DMS153 treated with DMSO at 0.1 percent for 48 hours (cell line): ENCODE data around the gene FFAR3.
"Not testable (repeated sequence)": the region's sequence is repeated elsewhere in the genome, so short reads cannot be mapped to it uniquely, and the experiment has no call there.

Experiments used
- DNase-seq: peaks from one replicate; lab custom pipeline; 2025; ENCODE audit not compliant: unreplicated experiment; lab: John Stamatoyannopoulos, UW

Gene FFAR3

DNA sequence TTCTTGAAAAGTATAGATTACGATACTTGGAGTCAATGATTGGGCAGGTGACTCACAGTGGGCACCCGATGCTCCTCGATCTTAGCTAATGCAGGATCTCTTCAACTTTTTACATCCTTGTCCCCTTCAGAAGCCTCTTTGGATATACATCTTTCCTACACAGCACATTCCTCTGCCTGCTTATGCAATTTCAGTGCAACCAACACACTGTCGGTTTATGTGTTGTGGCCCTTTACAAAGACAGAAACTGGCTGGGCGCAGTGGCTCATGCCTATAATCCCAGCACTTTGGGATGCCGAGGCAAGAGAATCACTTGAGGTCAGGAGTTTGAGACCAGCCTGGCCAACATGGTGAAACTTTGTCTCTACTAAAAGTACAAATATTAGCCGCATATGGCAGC, 15.2 kb downstream of the FFAR3 start:
- DNase-seq, result no peak

GRCh38 chr19:35374031-35374430, 15.8 kb downstream of the FFAR3 start:
- not testable (repeated sequence) for DNase-seq

GRCh38 chr19:35375505-35376307, 17.4 kb downstream of the FFAR3 start:
- DNase-seq, result no peak

DNA sequence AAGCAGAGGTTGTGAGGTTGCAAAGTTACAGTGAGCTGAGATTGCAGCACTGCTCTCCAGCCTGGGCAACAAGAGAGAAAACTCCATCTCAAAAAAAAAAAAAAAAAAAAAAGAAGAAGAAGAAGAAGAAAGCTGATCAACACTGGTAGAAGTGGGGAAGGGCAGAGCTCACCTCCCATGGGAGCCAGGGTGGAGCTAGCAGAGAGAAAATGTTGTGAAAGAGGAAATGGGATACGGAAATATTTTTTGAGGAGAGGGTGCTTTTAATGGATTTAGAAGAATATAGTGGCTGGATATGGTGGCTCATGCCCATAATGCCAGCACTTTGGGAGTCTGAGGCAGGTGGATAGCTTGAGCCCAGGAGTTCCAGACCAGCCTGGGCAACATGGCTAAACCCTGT, 19.4 kb downstream of the FFAR3 start:
- no peak for DNase-seq

DNA sequence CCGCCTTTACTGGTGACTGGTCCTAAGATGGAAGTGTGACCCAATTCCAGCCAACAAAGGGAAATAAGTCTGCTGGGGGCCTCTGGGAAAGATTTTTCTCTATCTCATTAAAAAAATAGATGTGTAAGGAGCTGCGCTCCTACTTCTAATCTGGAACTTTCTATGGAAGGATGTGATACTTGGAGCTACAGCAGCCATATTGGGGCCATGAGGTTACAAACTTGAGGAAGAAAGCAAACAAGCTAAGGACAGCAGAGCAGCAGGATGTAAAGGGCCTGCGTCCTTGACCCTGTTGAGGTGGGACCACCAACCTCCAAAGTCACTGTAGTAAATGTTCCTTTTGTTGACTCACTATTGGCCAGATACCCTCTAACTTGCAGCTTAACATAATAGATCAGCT, 20.1 kb downstream of the FFAR3 start:
- DNase-seq, result no peak

DNA sequence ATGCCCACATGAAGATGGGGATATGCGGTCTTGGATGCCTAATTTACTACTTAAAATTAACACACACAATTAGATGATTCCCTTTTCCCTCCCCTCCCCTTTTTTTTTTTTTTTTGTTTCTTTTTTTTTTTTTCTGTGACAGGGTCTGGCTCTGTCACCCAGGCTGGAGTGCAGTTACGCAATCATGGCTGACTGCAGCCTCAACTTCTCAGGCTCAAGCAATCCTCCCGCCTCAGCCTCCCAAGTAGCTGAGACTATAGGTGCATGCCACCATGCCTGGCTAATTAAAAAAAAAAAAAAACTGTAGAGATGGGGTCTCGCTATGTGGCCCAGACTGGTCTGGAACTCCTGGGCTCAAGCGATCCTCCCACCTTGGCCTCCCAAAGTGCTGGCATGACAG, 21.3 kb downstream of the FFAR3 start:
- not testable (repeated sequence) for DNase-seq

DNA sequence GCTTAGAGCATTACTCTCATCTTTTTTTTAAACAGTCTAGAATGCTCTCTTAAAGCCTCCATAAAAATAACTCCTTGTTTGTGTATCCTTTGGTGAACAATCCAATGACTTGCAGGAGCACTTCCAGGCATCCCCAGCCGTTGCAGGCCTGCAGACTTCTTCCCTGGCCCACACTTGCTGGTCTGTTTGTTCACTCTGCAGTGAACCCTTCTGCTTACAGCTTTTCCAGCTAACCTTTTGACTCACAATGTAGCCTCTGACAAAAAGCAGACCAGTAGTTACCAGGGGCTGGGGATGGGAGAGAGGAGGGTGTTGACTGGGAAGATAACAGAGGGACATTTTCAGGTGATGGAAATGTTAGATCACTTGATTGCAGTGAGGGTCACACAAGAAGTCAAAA, 21.7 kb downstream of the FFAR3 start:
- no peak for DNase-seq

- no peak for DNase-seq
These were observed 22.3 kb downstream of the FFAR3 start for GRCh38 chr19:35380450-35381124.

DNA sequence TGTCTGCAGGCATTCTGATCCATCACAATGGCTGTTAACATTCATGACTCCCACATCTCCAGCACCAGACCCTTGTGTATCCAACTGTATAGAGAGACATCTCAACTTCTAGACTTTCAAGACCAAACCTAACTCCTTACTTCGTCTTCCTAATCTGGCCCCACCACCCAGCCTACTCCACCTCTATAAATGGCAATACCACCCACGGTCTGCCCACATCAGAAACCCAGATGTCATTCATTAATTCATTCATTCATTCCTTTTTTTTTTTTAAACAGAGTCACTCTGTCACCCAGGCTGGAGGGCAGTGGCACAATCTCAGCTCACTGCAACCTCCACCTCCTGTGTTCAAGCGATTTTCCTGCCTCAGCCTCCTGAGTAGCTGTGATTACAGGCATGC, 23.1 kb downstream of the FFAR3 start:
- DNase-seq, result no peak

- DNase-seq, result no peak
These were observed 23.7 kb downstream of the FFAR3 start for GRCh38 chr19:35381926-35382325.

- DNase-seq, result no peak
These were observed 25.3 kb downstream of the FFAR3 start for GRCh38 chr19:35383536-35383935.

DNA sequence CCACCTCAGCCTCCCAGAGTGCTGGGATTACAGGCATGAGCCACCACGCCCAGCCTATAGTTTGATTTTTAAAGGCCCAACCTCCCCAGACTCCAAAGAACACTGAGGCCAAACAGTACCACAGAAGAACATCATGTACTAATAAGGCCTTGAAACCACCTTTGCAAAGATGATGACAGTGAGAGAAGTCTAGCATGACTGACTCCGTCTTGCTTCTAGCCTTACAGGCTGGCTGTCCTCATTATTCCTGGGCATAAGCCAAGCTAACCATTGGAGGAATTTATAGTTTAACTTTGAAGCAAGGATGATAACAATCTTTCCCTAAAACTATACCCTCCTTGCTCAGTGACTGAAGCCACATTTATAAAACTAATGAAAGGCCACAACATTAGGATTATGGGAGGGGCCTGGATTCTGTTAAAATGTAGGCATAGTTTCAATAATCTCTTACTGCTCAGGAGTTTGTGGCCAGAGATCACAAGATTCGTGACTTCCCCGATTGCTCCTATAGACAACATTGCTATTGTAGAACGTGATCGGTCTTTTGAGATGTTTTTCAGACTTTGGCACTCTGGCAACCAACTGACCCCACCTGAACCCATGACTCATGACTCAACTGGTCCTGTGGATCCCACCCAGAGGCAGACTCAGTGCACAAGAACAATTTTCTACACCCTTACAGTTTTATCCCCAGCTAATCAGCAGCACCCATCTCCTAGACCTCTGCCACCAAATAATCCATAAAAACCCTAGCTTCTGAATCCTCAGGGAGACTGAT, 30.2 kb downstream of the FFAR3 start:
- DNase-seq, result no peak

DNA sequence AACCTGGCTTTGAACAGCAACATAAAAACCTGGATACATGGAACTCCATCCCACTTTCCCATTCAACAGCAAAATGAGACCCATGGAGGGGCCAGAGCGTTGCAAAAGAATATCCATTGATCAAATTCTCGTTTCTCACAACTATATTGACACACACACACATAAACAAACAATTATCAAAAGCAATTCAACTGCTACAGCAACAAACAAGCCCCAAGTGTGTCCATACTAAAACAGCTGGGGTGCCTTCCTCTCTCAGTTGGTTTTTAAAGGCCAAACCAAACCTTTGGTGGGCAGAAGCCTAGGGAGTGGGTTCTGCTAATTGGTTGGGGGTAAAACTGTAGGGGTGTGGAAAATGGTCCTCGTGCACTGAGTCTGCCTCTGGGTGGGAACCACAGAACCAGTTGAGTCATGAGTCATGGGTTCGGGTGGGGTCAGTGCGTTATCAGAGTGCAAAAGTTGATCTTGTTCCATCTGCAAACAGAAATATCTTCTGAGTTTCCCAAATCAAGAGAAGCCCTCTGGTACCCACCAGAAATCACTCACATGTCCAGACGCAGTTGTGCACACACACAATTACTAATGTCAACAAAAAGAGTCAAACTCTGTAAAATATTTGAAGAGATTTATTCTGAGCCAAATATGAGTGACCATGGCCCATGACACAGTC, 31.1 kb downstream of the FFAR3 start:
- DNase-seq, result no peak

DNA sequence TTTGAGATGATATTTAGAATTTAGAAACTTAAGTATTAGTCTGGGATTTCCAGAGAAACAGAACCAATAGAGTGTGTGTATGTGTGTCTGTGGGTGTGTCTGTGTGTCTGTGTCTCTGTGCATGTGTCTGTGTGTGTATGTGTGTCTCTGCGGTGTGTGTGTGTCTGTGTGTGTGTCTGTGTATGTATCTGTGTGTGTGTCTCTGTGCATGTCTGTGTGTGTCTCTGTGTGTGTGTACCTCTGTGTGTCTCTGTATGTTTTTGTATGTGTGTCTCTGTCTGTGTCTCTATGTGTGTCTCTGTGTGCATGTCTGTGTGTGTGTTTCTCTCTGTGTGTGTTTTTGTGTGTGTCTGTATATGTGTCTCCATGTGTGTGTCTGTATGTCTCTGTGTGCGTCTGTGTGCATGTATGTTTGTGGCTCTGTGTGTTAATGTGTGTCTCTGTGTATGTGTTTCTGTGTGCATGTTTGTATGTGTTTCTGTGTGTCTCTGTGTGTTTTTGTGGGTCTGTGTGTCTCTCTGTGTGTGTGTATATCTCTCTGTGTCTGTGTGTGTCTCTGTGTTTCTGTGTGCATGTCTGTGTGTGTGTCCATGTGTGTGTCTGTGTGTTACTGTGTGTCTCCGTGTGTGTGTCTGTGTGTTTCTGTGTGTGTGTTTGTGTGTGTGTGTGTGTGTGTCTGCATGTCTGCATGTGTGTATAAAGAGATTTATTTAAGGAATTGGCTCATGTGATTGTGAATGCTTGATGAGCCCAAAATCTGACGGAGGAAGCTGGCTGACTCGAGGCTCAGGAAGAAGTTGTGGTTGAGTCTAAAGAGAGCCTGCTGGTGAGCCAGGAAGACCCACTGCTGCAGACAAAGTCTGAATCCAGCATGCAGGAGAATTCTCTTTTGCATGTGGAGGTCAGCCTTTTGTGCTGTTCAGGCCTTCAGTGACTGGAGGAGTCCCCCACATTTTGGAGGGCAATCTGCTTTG, 34.8 kb downstream of the FFAR3 start:
- DNase-seq, result no peak

DNA sequence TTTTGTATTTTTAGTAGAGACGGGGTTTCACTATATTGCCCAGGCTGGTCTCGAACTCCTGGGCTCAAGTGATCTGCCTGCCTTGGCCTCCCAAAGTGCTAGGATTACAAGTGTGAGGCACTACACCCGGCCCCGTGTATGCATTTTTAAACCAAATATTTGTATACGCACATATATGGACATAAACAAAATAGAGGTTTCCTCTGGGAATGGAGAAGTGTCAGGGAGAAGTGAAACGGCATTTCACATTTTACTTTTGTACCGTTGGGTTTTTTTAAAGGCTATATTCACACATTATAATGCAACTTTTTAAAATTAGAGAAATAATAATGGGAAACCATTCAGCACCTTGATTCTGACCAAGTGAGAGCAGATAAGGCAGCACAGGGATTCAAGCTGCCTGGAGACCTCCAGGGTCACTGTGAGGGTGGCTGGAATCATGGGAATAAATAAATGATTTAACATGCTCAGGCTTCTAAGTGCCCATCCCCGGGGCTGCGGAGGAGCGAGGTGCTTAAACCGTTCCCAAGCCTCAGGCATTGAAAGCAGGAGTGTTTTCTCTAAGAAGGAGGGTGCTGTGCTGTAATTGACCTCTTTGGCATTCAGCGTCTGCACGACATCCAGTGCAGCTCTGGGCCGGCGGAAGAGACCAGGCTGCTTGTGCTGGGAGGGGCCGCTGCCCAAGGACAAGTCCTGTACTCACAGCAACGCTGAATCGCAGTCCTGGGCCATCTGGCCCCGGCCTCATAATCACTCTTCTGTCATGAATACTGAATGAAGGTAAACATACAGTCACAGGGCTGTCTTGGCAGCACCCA, 37.3 kb downstream of the FFAR3 start:
- no peak for DNase-seq

DNA sequence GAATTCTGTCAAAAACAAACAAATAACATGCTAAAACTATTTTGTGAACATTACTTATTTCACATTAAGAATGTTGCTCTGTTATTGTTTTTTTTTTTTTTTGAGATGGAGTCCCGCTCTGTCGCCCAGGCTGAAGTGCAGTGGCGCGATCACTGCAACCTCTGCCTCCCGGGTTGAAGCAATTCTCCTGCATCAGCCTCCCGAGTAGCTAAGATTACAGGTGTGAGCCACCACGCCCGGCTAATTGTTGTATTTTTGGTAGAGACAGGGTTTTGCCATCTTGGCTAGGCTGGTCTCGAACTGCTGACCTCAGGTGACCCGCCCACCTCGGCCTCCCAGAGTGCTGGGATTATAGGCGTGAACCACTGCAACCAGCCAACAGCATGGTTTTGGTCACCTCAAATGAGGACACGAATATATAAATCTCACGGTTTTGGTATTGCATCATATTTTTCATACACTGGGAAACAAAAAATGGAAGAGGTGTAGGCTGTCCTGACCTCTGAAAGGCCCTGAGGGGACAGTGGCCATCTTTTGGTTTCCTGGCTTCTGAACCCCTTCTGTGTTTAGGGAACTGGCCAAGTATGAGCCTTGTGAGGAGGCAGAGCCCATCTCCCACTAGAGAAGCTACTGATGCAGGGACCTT, 38.1 kb downstream of the FFAR3 start:
- no peak for DNase-seq

- no peak for DNase-seq
These were observed 38.8 kb downstream of the FFAR3 start for GRCh38 chr19:35397064-35397463.

GRCh38 chr19:35398570-35398969, 40.3 kb downstream of the FFAR3 start:
- no peak for DNase-seq

DNA sequence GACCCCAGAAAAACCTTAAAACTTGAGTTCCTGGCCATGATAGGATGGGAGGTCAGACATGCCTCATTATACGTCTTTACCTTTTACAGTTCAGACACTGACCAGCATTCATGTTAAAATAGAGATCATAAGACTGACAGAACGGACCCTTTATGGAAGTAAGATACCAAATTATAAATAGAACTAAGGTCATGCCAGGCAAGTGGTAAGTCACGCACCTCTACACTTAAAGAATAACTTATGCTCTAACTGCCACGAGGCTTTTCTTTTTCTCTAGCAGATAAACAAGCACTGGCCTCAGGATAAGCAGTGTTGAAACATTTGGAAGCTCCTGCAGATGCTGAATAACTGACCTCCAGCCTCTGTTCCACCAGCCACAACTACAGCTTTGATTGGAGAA, 41.0 kb downstream of the FFAR3 start:
- DNase-seq, result no peak
